ENCODE data around the gene EPHB2. TPM values are rescaled to one million over a fixed set of nuclear protein-coding genes. Genes with fewer than 3 reads are reported as not detected.
A peak's percentile ranks its signal among the peaks of the same experiment; 100 is the strongest.

EPHB2 gene
- total and polyA plus RNA-seq, 2 of the 8 experiments (the other 6 are each of a cell fraction or from before 2014, with no cell fraction given), result 15.8 to 17.2 TPM

GRCh38 chr1:22829309-22829989 is 118.8 kb downstream of the EPHB2 start:
- H2BK20ac ChIP-seq (ENCODE audit: low read length), result no peak overlapping the region
- FAIRE-seq (no peak), DNase-seq (ENCODE audit: low read depth in 1 of 2, low spot score in 2 of 2) (no peak)
- ChIA-PET CTCF (ENCODE audit: partially characterized antibody) (interaction anchor here (1.1 to 1.2 kb wide), 3 partner anchors 20 to 24 kb away, joined by 3 read pairs; no protein-coding TSS in a partner anchor), POLR2A (ENCODE audit: partially characterized antibody) (interaction anchor here (0.7 kb wide), 1 partner anchor 15 kb away, joined by 3 read pairs; no protein-coding TSS in a partner anchor)
- H4K91ac ChIP-seq (replicated peaks; ENCODE audit: insufficient read length, low read length), result no peak overlapping the region
- peaks cover 14 to 23% (median 15%) of the 10 kb centered on the region in 4 experiments for H3K4me1 ChIP-seq (replicated peaks in 1 of 4; ENCODE audit: control insufficient read depth in 3 of 4, insufficient read depth in 4 of 4, low read length in 3 of 4)
- H3K23ac ChIP-seq (ENCODE audit: insufficient read length), result no peak overlapping the region
- no peaks in the 10 kb centered on the region for H3K23me2 ChIP-seq (ENCODE audit: low read depth, low read length)
- H2BK120ac ChIP-seq (replicated peaks; ENCODE audit: low read depth, low read length), result no peak overlapping the region
- H3K4me2 ChIP-seq (ENCODE audit: insufficient read depth in 1 of 2, low read depth in 2 of 2, low read length in 2 of 2), result no peak overlapping the region
- H2AFZ ChIP-seq (ENCODE audit: low read length), result no peak overlapping the region
- peak overlapping the region; percentile 31; the same call in 1 of the 2 replicates for H2BK15ac ChIP-seq (ENCODE audit: low read length)
- H2BK5ac ChIP-seq (ENCODE audit: low read depth, low read length), result no peak overlapping the region
- H4K20me1 ChIP-seq (replicated peaks in 1 of 2; ENCODE audit: control insufficient read depth in 1 of 2, insufficient read depth in 2 of 2, low read length in 2 of 2), result peaks cover 0 to 2% of the 10 kb centered on the region in 2 experiments
- 75% methylated on average over 11 of the region's 12 CpGs; no CpG with 5 or more reads in 1 of the 2 experiments for WGBS, 2 experiments (ENCODE audit: extremely low coverage in 1 of 2, insufficient coverage in 1 of 2, insufficient read length in 1 of 2, insufficient replicate concordance in 2 of 2, low coverage in 1 of 2, low lambda C conversion rate in 2 of 2, missing lambda C conversion rate in 1 of 2)
- H3K79me2 ChIP-seq (ENCODE audit: control insufficient read depth in 1 of 2, insufficient read depth in 2 of 2, low read length in 2 of 2), result no peaks in the 10 kb centered on the region
- no peak overlapping the region for H3K4me3 ChIP-seq (ENCODE audit: extremely low read depth in 1 of 4, insufficient read depth in 2 of 4, low read depth in 3 of 4, low read length in 4 of 4)
- H2AK5ac ChIP-seq (ENCODE audit: low read depth, low read length), result no peak overlapping the region; the same call in 1 of the 2 replicates
- peak overlapping the region; percentile 42; the same call in 1 of the 2 replicates for H3K18ac ChIP-seq (ENCODE audit: extremely low read depth, low read length)
- H3K27ac ChIP-seq (ENCODE audit: low read depth, low read length), result no peak overlapping the region
- no peaks in the 10 kb centered on the region for H3K36me3 ChIP-seq (ENCODE audit: control insufficient read depth in 2 of 4, insufficient read depth in 4 of 4, low read length in 3 of 4)
- no peak overlapping the region for H3K9ac ChIP-seq (replicated peaks in 1 of 4; ENCODE audit: extremely low read depth in 1 of 4, low read depth in 3 of 4, low read length in 3 of 4)
- H3K9me3 ChIP-seq (ENCODE audit: insufficient read depth in 2 of 2, low read depth in 1 of 2, low read length in 1 of 2), result no peaks in the 10 kb centered on the region
- no peak overlapping the region for H3K4ac ChIP-seq (replicated peaks; ENCODE audit: insufficient read length, low read depth, low read length)
- no peaks in the 10 kb centered on the region for H3K27me3 ChIP-seq (replicated peaks in 1 of 4; ENCODE audit: control insufficient read depth in 3 of 4, extremely low read depth in 1 of 4, insufficient read depth in 3 of 4, low read length in 3 of 4)
- H3K56ac ChIP-seq (replicated peaks; ENCODE audit: insufficient read length, low read depth, low read length), result no peak overlapping the region
- no peak overlapping the region for H4K5ac ChIP-seq (ENCODE audit: insufficient read length, low read depth, low read length)
- H3K79me1 ChIP-seq (ENCODE audit: low read depth, low read length), result no peaks in the 10 kb centered on the region
- no peak overlapping the region for H4K8ac ChIP-seq (ENCODE audit: extremely low read depth, insufficient read depth, low read length)
- H2BK12ac ChIP-seq (ENCODE audit: low read depth, low read length), result peak overlapping the region; percentile 20; the same call in 1 of the 2 replicates
- no peak overlapping the region for H3K14ac ChIP-seq (ENCODE audit: insufficient read length)
- no peak for TF ChIP-seq RBBP5 (IDR thresholded peaks at IDR 0.05; ENCODE audit: borderline replicate concordance, low read depth, low read length)
- TF ChIP-seq ATF2 (IDR thresholded peaks at IDR 0.05; ENCODE audit: low read length), result no peak
- no peak for TF ChIP-seq EP300 (IDR thresholded peaks at IDR 0.05; ENCODE audit: borderline replicate concordance in 1 of 2, low read depth in 2 of 2, low read length in 2 of 2)
- TF ChIP-seq ASH2L (IDR thresholded peaks at IDR 0.05; ENCODE audit: low read length), result no peak
- no peak for TF ChIP-seq USF2 (IDR thresholded peaks at IDR 0.05; ENCODE audit: low read length)
- no peak for TF ChIP-seq SP1 (IDR thresholded peaks at IDR 0.05; ENCODE audit: low read depth, low read length)
- no peak for TF ChIP-seq EGR1 (IDR thresholded peaks at IDR 0.05; ENCODE audit: borderline replicate concordance, low read depth, low read length)
- TF ChIP-seq ZNF274 (IDR thresholded peaks at IDR 0.05; ENCODE audit: borderline replicate concordance, extremely low read depth, low read length), result no peak
- no peak for TF ChIP-seq EZH2 (IDR thresholded peaks at IDR 0.05; ENCODE audit: low read depth, low read length, severe bottlenecking)
